Activated CD4-positive, alpha-beta memory T cell treated with anti-CD3 and anti-CD28 coated beads, Interleukin-2, amount 10 ng/mL, durations not matched to agents 7 days and 5 days (primary cell): ENCODE results near the gene RBM10. TPM values are rescaled to one million over a fixed set of nuclear protein-coding genes. Genes with fewer than 3 reads are reported as not detected.
A peak's percentile ranks its signal among the peaks of the same experiment; 100 is the strongest.

ENCODE experiments used
- CTCF ChIA-PET: fragments of 350-600 bp; sonication (Branson Sonifier 250); formaldehyde crosslinking; loops from one replicate; lab custom pipeline; 2021; ENCODE audit warnings: antibody characterized with exemption, inconsistent platforms; lab: Charles Lee
- POLR2A ChIA-PET: fragments of 350-600 bp; sonication (Branson Sonifier 250); formaldehyde crosslinking; loops from one replicate; lab custom pipeline; 2021; ENCODE audit warnings: antibody characterized with exemption; lab: Charles Lee
- DNase-seq: peaks from one replicate; pipeline ENCODE4 v3.0.0-alpha.2; 2020
- H3K27ac Mint-ChIP-seq: one replicate; pipeline ENCODE4 v1.8.0; 2021; ENCODE audit warnings: mild to moderate bottlenecking, mixed read lengths
- H3K27me3 Mint-ChIP-seq: one replicate; pipeline ENCODE4 v1.8.0; 2021; ENCODE audit warnings: mixed read lengths
- H3K36me3 Mint-ChIP-seq: one replicate; pipeline ENCODE4 v1.8.0; 2021; ENCODE audit warnings: low read depth, mixed read lengths
- H3K4me1 Mint-ChIP-seq: one replicate; pipeline ENCODE4 v1.8.0; 2021; ENCODE audit warnings: mixed read lengths
- H3K4me3 Mint-ChIP-seq: one replicate; pipeline ENCODE4 v1.8.0; 2021; ENCODE audit warnings: mild to moderate bottlenecking, mixed read lengths
- H3K9me3 Mint-ChIP-seq: one replicate; pipeline ENCODE4 v1.8.0; 2021; ENCODE audit warnings: mixed read lengths
- total RNA-seq, 2 experiments: library from RNA; stranded (reverse); gene quantifications; one replicate each; pipeline ENCODE4 v1.2.3, GENCODE V29; 2021

Gene RBM10
- total RNA-seq, 2 experiments from 2014 or later = 55.3 to 57.0 TPM

DNA sequence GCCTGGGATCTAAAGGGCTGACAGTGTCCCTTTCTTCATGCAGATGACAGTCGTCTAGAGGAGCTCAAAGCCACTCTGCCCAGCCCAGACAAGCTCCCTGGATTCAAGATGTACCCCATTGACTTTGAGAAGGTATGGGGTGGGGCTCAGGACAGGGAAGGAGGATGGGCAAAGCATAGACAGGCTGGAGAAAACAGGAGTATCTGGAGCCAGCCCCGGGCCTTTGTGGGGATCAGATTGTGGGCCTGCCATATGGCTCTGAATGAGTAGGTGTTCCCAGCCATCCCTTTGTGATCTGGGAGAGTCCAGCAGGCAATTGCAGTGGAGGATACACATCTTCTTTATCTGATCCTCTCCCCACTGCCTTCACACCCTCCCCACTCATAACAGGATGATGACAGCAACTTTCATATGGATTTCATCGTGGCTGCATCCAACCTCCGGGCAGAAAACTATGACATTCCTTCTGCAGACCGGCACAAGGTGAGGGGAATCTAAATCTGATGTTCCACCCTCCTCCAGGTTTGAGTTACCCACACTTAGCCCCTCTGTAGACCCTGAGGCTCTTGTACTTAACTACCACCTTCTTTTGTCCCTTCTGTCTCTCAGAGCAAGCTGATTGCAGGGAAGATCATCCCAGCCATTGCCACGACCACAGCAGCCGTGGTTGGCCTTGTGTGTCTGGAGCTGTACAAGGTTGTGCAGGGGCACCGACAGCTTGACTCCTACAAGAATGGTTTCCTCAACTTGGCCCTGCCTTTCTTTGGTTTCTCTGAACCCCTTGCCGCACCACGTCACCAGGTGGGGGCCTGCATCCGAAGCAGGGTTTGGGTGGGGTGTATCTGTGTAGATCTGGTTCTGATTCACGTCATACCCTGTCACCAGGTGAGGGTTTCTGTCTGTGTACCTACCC, 67.6 kb downstream of the RBM10 start:
- no peaks in the 10 kb centered on the region for H3K27me3 Mint-ChIP-seq
- peaks cover 58% of the 10 kb centered on the region for H3K36me3 Mint-ChIP-seq
- ChIA-PET POLR2A (no interaction called here), CTCF (no interaction called here)
- no peak overlapping the region for H3K4me3 Mint-ChIP-seq
- H3K4me1 Mint-ChIP-seq = peaks cover 16% of the 10 kb centered on the region
- DNase-seq = no peak
- H3K27ac Mint-ChIP-seq = no peak overlapping the region
- no peaks in the 10 kb centered on the region for H3K9me3 Mint-ChIP-seq

DNA sequence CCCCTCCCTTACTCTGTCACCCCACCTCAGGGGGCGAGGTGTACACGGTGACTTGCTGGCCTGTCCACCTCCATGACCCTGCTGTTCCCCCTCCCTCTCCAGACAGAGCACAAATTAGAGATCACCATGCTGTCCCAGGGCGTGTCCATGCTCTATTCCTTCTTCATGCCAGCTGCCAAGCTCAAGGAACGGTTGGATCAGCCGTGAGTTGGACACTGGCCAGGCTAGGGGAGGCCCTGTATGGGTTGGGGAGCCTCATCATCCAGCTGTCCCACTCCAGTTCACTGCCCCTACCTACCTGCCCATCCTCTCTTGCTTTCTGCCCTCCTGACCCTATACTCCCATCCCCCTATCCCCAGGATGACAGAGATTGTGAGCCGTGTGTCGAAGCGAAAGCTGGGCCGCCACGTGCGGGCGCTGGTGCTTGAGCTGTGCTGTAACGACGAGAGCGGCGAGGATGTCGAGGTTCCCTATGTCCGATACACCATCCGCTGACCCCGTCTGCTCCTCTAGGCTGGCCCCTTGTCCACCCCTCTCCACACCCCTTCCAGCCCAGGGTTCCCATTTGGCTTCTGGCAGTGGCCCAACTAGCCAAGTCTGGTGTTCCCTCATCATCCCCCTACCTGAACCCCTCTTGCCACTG, 69.5 kb downstream of the RBM10 start:
- peaks cover 21% of the 10 kb centered on the region for H3K4me1 Mint-ChIP-seq
- no peak for DNase-seq
- H3K27me3 Mint-ChIP-seq = no peaks in the 10 kb centered on the region
- no peaks in the 10 kb centered on the region for H3K9me3 Mint-ChIP-seq
- ChIA-PET POLR2A (no interaction called here), CTCF (no interaction called here)
- no peak overlapping the region for H3K27ac Mint-ChIP-seq
- no peak overlapping the region for H3K4me3 Mint-ChIP-seq
- peaks cover 60% of the 10 kb centered on the region for H3K36me3 Mint-ChIP-seq

DNA sequence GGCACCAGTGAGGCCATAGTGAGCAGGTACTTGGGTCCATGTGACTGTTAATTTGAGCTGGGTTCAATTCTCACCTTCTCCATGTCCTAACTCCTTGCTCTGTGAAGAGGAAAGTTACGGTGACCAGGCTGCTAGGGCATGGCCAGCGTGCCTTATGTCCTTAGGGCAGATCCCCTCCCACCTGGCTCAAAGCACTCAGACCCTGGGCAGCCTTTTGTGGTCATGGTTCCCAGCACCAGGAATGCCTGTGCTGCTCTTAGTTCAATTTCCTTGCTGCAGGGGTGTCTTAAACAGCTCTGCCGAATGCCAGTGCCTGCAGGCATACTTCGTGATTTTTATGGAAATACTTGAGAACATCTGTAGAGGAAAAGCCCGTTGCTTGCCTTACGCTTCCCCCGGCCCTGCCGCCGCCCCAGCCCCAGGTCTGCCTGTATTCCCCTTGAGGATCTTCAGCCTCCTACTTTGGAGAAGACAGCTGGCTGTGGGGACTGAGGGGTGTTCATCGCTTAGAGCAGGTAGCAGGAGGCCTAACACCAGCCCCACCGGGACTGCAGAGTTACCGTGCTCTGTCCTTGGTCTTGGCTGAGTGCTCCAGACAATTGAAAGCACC, 70.4 kb downstream of the RBM10 start:
- H3K4me3 Mint-ChIP-seq = no peak overlapping the region
- H3K9me3 Mint-ChIP-seq = no peaks in the 10 kb centered on the region
- H3K36me3 Mint-ChIP-seq = peaks cover 66% of the 10 kb centered on the region
- DNase-seq = no peak
- ChIA-PET POLR2A (interaction anchor here (1.0 to 1.3 kb wide), 2 partner anchors 8 to 21 kb away, joined by 3 read pairs; no protein-coding TSS in a partner anchor), CTCF (no interaction called here)
- H3K27me3 Mint-ChIP-seq = no peaks in the 10 kb centered on the region
- H3K27ac Mint-ChIP-seq = no peak overlapping the region
- peaks cover 29% of the 10 kb centered on the region for H3K4me1 Mint-ChIP-seq

GRCh38 chrX:47216393-47216925, 71.4 kb downstream of the RBM10 start:
- Mint-ChIP-seq H3K4me3 (peak overlapping the region; percentile 85), H3K9me3 (no peaks in the 10 kb centered on the region), H3K36me3 (peaks cover 65% of the 10 kb centered on the region), H3K4me1 (peaks cover 38% of the 10 kb centered on the region), H3K27ac (peak overlapping the region; percentile 97), H3K27me3 (no peaks in the 10 kb centered on the region)
- DNase-seq = no peak
- CTCF ChIA-PET = no interaction called here
- POLR2A ChIA-PET = interaction anchor here (0.9 to 5.0 kb wide), 7 partner anchors 9 to 307 kb away, joined by 3 to 53 read pairs (median 3); partner anchors contain the start of gene USP11

GRCh38 chrX:47217121-47217851, 72.3 kb downstream of the RBM10 start:
- DNase-seq = no peak
- Mint-ChIP-seq H3K27ac (peak overlapping the region; percentile 97), H3K4me3 (peak overlapping the region; percentile 85), H3K4me1 (peaks cover 43% of the 10 kb centered on the region), H3K9me3 (no peaks in the 10 kb centered on the region), H3K27me3 (no peaks in the 10 kb centered on the region), H3K36me3 (peaks cover 59% of the 10 kb centered on the region)
- POLR2A ChIA-PET = interaction anchor here (0.7 to 5.0 kb wide), 10 partner anchors 8 to 310 kb away, joined by 3 to 53 read pairs (median 8); partner anchors contain the start of genes NDUFB11, RBM10 and USP11
- CTCF ChIA-PET = interaction anchor here (0.6 to 1.7 kb wide), 5 partner anchors 16 to 167 kb away, joined by 3 to 6 read pairs (median 4); partner anchors contain the start of genes NDUFB11, RBM10 and USP11

- DNase-seq = peak; percentile 95
- POLR2A ChIA-PET = interaction anchor here (0.7 to 5.0 kb wide), 9 partner anchors 9 to 309 kb away, joined by 3 to 53 read pairs (median 11); partner anchors contain the start of genes NDUFB11, RBM10 and USP11
- CTCF ChIA-PET = interaction anchor here (0.6 to 1.7 kb wide), 6 partner anchors 15 to 306 kb away, joined by 3 to 6 read pairs (median 4); partner anchors contain the start of genes NDUFB11, RBM10 and USP11
- Mint-ChIP-seq H3K4me1 (peaks cover 43% of the 10 kb centered on the region), H3K27me3 (no peaks in the 10 kb centered on the region), H3K36me3 (peaks cover 54% of the 10 kb centered on the region), H3K9me3 (no peaks in the 10 kb centered on the region), H3K27ac (peak overlapping the region; percentile 97), H3K4me3 (peak overlapping the region; percentile 85)
These were observed 72.8 kb downstream of the RBM10 start for GRCh38 chrX:47217852-47218279.

- Mint-ChIP-seq H3K27me3 (no peaks in the 10 kb centered on the region), H3K4me1 (peaks cover 43% of the 10 kb centered on the region), H3K27ac (peak within 1 kb of the TSS; percentile 97), H3K4me3 (peak within 1 kb of the TSS; percentile 96), H3K9me3 (no peaks in the 10 kb centered on the region), H3K36me3 (peaks cover 52% of the 10 kb centered on the region)
- ChIA-PET POLR2A (interaction anchor here (0.7 to 5.0 kb wide), 12 partner anchors 10 to 341 kb away, joined by 3 to 53 read pairs (median 4); partner anchors contain the start of genes NDUFB11, RBM10 and USP11), CTCF (interaction anchor here (0.8 to 1.7 kb wide), 5 partner anchors 15 to 305 kb away, joined by 3 to 6 read pairs (median 4); partner anchors contain the start of genes NDUFB11, RBM10 and USP11)
- peak; percentile 73 for DNase-seq
These were observed 73.4 kb downstream of the RBM10 start, which contains the start of gene CDK16 for GRCh38 chrX:47218280-47218919. Gene CDK16 (plus strand): TSS chrX:47218681. CDS start chrX:47223558, 4,877 bp downstream.

- peaks cover 51% of the 10 kb centered on the region for H3K36me3 Mint-ChIP-seq
- peaks cover 43% of the 10 kb centered on the region for H3K4me1 Mint-ChIP-seq
- ChIA-PET CTCF (interaction anchor here (1.1 to 1.7 kb wide), 2 partner anchors 28 to 165 kb away, joined by 3 to 6 read pairs; no protein-coding TSS in a partner anchor), POLR2A (interaction anchor here (0.7 to 5.0 kb wide), 10 partner anchors 9 to 341 kb away, joined by 3 to 53 read pairs (median 10); partner anchors contain the start of genes NDUFB11, RBM10 and USP11)
- peak overlapping the region; percentile 96 for H3K4me3 Mint-ChIP-seq
- H3K27me3 Mint-ChIP-seq = no peaks in the 10 kb centered on the region
- no peaks in the 10 kb centered on the region for H3K9me3 Mint-ChIP-seq
- peak overlapping the region; percentile 78 for H3K27ac Mint-ChIP-seq
- peak; percentile 59 for DNase-seq
These were observed 74.1 kb downstream of the RBM10 start for GRCh38 chrX:47218920-47219815.

DNA sequence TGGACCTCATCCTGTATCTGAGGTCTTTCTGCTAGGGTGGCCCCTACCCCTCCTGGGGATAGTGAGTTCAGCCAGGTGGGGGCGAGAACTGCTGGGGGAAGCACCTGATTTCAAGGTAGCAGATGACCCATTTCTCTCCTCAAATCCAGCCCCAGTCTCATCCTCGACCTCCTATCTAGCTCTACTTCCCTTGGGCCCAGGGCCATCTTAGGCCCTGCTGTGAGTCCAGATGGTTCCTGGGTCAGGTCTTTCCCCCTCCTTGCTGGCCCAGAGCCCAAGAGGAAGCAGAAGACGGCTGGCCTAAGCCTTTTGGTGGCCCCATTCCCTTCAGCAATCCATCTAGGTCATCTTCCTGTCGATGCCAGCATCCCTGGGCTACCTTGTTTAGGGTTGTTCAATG, 76.7 kb downstream of the RBM10 start:
- no peaks in the 10 kb centered on the region for H3K9me3 Mint-ChIP-seq
- no peaks in the 10 kb centered on the region for H3K27me3 Mint-ChIP-seq
- no peak for DNase-seq
- POLR2A ChIA-PET = no interaction called here
- peaks cover 44% of the 10 kb centered on the region for H3K36me3 Mint-ChIP-seq
- H3K4me3 Mint-ChIP-seq = no peak overlapping the region
- no peak overlapping the region for H3K27ac Mint-ChIP-seq
- CTCF ChIA-PET = interaction anchor here (1.7 kb wide), 1 partner anchor 77 kb away, joined by 3 read pairs; the partner anchor contains the start of genes NDUFB11 and RBM10
- peaks cover 36% of the 10 kb centered on the region for H3K4me1 Mint-ChIP-seq

DNA sequence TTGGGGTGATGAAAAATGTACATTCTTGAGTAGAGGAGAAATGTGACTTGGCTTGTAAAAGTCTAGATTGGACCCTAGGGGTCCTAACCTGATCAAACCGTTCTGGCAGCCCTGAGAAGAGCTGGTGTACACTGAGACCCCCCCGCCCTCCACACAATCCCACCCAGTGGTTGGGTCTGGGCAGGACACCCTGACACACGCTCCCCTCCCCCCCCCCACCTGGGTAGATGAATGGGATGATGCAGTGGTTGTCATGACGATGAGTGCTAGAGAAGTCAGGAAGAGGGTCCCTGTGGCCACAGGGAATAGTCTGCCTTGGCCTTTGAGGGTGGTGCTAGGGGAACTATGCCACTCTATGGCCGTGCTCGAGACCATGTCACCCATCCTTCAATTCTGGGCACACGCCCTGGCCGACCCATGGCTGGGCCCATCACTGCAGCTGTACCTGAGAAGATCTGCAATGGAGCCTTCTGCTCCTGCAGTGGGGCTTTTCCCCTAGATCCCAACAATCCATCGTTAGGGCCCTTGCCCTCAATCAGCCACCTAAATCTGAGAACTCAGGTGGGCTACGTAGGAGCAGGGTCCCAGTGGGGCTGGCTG, 77.8 kb downstream of the RBM10 start:
- peaks cover 48% of the 10 kb centered on the region for H3K36me3 Mint-ChIP-seq
- H3K27me3 Mint-ChIP-seq = no peaks in the 10 kb centered on the region
- H3K27ac Mint-ChIP-seq = no peak overlapping the region
- H3K4me3 Mint-ChIP-seq = no peak overlapping the region
- no peak for DNase-seq
- H3K4me1 Mint-ChIP-seq = peaks cover 27% of the 10 kb centered on the region
- no peaks in the 10 kb centered on the region for H3K9me3 Mint-ChIP-seq
- ChIA-PET CTCF (no interaction called here), POLR2A (interaction anchor here (1.2 kb wide), 1 partner anchor 10 kb away, joined by 3 read pairs; no protein-coding TSS in a partner anchor)
